HG03432 (cell line): Measurements from ENCODE around the gene UST.
"Not testable (repeated sequence)": the region's sequence is repeated elsewhere in the genome, so short reads cannot be mapped to it uniquely, and the experiment has no call there.

Experiments used
- ATAC-seq: cut with Tn5 transposase; IDR thresholded peaks from one replicate; pipeline ENCODE4 v1.9.1; 2021; ENCODE audit warnings: mild to moderate bottlenecking, moderate library complexity; ENCODE audit not compliant: unreplicated experiment

The UST gene

DNA sequence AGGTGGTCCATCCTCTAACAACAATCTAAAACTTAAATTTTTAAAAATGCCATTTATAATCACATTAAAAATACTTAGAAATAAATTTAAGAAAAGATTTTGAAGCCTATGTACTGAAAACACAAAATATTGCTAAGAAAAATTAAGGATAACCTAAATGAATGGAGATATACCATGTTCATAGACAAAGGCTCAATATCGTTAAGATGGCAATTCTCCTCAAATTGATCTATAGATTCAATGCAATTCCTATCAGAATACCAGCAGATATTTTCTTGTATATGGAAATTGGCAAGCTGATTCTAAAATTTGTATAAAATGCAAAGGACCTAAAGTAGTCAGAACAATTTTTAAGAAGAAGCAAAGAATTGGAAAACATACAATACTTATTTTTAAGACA is 19.7 kb upstream of the UST start:
- no peak for ATAC-seq

DNA sequence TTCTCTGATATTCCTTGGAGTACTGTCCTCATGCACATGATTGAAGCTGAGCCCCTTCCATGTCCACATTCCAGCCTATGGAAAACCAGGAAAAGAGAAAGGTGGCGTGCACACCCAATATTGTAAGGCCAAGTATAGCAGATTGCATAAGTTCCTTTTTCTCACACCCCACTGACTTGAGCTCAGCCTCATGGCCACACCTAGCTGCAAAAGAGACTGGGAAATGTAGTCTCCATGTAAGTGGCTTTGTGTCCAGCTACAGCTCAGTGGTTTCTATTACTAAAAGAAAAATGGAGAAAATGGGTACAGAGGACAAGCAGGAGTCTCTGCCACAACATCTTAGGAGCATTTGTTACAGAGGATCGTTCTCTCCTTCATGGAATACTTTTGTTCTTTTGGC is 10.8 kb upstream of the UST start:
- no peak for ATAC-seq

DNA sequence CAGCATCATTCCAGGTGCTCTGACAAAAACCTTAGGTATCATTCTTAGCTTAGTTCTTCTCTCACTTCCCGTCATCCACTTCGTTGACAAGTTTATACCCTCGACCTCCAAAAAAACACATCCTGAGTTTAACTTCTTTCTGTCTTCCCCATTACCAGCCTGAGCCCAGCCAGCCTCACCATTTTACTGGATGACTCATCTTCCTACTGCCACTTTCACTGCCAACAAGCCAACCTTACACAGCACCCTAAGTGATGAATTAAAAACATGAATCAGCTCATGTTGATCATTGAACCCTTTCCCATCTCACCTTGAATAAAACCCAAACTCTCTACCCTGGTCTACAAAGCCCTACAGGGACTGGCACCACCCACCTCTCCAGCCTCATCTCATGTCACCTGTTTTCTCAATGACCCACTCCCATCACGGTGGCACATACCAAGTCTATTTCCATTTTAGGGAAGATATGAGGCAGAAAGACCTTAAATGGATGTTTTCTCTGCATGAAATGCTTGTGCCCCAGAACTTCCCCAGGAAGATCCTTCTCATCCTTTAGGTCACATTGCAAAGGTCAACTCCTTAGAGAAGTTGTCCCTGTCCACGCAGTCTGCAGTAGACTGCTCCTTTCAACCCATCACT is 9.9 kb upstream of the UST start:
- no peak for ATAC-seq

DNA sequence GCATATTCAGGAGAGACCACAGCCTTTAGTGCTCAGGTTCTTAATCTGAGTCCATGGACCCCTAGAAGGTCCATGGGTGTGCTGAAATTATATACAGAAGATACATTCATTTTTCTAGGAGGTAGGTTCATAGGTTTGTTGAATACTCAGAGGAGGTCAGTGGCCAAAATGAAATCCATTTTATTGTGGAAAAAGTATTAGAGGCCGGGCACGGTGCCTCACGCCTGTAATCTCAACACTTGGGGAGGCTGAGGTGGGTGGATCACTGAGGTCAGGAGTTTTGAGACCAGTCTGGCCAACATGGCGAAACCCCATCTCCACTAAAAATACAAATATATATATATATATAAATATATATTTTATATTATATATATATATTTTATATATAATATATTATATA is 9.0 kb upstream of the UST start:
- no peak for ATAC-seq

DNA sequence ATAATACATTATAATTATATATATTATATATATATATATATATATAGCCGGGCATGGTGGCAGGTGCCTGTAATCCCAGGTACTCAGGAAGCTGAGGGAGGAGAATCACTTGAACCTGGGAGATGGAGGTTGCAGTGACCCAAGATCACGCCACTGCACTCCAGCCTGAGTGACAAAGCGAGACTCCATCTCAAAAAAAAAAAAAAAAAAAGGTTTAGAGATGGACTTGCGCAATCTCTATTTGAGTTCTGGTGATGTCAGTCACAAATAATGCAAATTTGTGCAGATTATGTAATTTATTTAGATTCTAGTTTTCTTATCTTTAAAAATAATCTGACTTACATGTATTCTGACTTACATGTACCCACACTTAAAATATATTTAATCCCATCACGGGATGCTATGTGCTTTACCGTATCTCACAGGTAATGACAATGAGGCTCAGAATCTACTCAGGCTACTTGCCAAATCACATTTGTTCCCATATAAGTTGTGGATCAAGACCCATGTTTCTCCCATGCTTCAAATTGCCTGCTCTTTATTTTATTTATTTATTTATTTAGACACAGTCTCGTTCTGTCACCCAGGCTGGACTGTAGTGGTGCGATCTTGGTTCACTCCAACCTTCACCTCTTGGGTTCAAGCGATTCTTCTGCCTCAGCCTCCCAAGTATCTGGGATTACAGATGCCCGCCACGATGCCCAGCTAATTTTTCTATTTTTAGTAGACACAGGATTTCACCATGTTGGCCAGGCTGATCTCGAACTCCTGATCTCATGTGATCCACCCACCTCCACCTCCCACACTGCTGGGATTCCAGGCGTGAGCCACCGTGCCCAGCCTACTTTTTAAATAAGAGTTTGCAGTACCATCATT is 7.6 kb upstream of the UST start:
- no peak for ATAC-seq

DNA sequence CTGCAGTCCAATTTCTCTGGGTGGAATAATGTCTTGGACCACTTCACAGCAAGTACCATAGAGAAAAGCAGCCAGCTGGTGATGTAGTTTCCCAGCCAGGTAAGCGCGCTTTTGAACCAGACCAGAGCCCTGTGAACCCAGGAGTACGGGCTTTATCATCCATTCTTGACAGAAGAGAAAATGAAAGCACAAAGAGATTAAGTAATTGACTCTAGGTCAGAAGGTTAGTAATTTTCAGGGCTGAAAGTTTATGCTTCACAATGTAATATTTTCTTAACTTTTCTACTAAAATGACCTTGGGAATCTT is 7.1 kb upstream of the UST start:
- no peak for ATAC-seq

DNA sequence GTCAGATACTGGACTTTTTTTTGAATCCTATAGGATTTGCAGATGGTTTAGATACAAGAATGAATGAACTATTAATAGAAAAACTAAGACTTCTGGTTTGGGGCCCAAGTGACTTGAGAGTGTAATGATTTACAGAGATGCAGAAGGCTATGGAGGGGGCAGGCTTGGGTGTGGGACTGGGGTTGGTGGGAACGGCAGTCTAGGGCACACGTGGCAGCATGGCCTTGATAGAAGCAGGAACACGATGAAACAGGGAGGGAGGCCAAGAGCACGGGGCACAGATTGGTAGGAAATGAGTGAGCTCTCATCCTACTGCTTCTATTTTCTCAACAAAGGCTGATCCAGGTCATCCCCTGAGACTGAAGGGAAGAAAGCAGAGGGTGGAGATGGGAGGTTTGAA is 3.4 kb upstream of the UST start:
- no peak for ATAC-seq

DNA sequence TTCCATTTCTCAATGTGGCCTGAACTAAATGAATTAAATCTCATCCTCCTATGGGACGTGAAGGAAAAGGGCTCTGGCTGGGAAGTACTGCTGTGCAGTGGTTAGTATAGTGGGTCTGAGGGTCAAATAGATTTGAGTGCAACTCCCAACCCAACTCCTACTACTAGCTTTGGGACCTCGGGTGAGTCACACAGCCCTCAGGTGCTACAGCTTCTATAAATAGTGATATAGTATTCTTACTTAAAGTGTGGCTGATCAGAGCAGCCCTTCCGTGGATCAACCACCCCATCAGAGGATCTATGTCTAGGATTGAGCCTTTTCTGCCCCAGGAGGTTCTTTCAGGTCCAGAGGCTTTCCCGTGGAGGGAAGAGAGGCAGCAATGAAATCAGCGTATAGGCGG is 904 bp upstream of the UST start:
- ATAC-seq = no peak

DNA sequence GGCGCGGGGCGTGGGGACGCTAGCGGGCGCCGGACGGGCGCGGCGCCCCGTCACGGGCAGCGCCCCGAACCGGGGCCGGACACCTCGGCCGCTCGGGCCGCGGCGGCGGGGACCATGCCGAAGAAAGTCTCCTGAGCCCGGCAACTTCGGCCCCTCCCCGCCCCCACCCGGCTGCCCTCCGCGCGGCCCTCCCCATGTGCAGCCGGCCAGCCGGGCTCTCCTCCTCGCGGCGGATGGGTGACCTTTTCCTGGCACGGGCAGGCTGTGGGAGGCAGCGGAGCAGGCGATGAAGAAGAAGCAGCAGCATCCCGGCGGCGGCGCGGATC is 278 bp downstream of the UST start:
- peak; percentile 22 for ATAC-seq

DNA sequence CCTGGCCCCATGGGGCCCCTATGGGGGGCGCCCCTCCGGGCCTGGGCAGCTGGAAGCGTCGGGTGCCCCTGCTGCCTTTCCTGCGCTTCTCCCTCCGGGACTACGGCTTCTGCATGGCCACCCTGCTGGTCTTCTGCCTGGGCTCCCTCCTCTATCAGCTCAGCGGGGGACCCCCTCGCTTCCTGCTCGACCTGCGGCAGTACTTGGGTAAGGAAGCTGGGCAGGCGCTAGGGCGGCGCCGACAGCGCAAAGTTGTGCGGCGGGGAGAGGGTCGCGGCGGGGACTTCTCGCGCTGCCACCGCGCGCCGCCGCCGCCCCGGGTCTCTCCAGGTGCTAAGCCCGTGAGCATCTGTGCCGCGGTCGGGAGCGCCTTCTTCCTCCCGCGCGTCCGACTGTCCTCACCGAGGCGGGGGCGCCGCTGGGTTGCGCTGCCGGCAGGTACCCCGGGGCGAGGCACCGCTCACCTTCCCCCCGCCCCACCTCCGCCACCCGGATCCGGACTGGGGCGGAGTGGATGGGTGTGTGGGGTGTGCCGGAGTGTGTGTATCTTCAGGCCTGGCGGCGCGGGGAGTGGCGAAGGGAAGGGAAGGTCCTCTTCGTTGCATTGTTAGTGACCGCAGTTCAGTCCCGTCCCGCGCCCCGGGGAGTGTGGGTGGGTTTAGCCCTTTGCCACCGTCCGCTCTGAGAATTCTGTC is 788 bp downstream of the UST start:
- ATAC-seq = peak; percentile 41

DNA sequence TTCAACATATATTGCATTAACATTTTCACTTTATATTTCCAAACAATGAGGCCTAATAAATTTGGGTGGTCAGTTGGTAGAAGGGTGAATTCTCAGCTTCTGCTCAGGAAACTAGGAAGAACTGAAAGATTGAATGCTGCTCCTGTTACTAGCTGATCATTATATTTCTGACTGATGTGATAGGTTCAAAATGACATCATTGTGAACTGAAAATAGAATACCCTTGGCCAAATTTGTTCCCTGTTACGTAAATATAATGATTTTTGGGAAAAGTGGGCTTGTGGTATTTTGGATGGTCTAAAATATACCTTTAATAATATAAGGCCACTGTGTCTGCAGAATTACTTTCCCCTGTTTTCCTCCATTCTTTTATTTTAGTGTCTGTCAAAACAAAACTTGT is 2.8 kb downstream of the UST start:
- ATAC-seq = no peak

DNA sequence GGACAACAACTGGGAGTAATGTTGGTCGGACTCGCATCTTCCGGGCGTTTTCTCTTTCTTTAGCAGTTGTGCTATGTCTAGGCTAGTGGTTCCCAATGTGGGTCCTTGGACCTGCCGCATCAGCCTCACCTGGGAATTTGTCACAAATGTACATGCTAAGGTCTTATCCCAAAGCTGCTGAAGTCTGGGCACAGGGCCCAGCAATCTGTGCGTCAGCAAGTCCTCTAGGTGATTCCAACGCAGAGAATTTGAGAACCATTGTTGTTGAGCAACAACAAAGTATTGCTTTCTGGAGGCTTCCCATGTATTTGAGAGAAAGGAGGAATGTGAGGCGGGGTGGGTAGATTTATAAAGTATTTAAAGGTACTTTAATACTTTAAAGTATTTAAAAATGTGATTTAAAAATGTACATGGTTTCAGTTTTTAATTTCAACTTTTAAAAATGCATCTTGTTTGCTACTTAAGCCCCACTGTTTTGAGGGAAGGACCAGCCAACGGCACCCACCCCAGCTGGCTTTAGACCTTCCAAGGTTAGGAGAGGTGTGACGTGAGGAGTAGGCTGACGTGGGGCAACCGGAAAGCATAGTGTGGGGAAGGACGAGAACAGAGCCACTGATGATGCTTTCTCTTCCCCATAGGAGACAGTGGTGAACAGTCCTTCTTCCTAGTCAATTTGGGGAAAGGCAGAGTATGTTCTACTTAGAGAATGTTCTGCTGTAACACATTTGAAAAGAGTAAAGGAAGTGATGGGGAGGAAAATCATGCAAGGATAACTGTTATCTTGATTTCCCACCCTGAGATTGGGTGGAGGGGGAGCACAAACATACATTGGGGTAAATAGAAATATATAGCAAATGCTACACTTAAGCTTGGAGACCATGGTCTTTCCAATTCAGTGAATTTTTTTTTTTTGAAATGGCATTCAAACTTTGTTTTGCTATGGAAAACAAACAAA is 4.3 kb downstream of the UST start:
- no peak for ATAC-seq

DNA sequence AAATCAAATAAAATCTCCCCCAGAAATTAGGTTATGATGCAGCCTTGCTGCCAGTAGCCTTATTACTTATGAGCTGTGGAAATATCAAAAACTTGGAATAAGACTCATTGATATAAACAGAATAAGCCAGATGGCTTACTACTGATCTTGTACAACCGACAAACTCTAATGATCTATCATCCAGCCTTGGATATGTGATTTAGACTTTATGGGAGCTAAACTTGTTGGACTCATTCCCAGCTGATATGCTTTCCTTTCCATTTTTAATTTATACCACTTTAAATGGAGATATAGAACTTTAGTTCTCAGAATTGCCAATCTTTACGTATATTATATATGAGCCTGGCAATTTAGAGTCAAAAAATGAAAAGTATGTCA is 5.0 kb downstream of the UST start:
- no peak for ATAC-seq

DNA sequence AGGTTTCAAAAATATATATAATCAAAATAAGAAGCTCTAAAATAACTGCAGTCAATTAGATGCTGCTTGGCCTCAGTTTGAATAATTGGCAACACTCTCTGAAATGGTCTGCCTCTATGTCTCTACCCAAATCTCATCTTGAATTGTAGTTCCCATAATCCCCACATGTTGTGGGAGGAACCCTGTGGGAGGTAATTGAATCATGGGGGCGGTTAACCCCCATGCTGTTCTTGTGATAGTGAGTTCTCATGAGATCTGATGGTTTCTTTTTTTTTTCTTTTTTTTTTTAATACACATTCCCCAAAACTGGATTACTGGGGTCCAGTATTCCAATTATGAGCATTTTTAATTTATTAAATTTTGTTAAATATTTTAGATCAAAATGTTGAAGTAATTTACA is 8.5 kb downstream of the UST start:
- ATAC-seq = not testable (repeated sequence)

DNA sequence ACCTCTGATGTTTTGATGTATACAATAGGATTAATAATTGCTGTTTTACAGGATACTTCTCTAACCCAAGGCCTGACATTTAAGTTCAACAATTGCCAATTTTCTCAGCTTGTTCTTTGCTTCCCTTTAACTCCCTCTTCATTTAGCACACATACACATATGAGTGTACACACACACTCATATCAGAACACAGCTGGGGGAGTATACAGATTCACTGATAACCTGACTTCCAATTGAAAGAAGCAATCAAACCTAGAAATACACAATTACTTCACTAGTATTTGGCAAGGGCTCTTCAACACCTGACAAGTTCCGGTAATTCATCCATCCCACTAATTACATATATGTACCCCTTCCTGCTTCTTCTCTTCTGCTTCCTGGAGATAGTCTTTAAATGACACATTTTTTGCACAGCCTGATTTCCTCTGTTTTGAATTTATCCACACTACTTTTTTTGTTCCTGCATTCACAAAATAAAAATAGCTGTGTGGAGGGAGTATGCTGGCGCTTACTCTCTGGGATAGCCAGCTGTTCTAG is 11.2 kb downstream of the UST start:
- peak; percentile 17 for ATAC-seq

DNA sequence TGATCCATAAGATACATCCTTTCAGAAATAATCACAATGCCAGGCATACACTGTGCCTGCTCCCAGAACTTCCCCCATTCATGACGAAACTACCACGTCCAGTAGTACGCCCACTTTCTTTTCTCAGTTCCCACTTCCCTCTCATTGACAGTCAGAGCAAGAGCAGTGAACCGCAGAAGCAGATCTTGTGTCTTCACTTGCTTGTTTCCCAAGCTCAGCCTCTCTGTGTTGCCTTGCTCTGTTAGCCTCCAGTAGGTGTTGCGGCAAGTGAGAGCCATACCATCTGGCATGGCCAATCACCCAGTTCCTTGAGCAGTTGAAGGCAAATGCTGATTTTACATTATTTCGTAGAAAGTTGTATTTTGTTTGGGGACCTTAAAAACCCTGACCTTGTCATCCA is 11.7 kb downstream of the UST start:
- peak; percentile 83 for ATAC-seq

DNA sequence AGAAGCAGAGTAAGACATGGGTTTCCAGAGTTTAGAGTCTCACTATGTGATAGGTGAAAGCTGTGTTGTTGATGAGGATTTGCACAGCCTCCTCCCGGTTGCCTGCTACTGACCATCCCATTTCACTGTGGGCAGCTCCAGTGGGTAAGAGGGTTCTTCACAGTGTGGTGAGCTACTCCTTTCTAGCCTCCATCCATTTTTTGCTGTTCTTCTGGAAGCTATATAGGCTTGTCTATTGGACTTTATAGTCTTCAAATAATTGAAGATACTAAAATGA is 13.4 kb downstream of the UST start:
- no peak for ATAC-seq

DNA sequence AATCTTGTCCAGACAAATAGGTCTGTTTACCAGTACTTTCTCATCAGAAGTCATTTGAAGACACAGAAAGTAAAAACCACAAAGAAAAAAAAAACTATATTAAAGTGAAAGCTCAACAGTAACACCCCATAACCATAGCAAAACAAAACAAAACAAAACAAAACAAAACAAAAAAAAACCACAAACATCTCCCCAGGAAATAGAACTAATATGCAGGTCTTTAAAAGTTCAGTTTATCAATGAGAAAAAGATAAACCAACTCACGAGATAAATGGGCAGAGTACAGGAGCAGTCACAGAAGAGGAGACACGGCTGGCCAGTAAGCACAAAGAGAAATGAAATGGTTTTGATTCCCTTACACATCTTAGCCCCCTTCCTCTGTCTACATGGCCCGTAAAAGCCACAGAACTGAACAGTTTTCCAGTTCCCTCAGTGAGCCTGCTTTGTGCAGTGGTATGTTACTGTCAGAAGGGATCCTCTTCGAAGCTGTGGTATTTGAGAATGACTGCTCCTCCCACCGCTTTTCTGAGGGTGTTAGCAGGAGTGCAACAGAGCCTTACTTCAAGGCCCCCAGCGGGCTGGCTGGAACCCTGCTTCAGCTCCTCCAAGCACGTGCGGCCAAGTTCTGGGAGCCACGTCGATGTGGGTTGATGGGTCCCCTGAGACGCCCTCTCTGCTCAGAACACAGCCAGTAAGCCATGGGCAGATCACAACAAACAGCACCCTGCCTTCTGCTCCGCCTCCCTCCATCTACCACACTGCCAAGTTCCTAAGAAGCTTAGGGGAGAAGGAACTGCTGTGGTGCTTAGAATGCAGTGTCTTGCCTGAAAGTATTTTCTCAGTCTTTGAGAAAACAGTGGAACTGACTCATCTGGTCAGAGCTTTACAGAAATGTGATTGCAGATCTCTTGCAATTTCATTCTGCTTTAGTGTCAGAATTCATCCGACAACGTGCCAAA is 14.0 kb downstream of the UST start:
- ATAC-seq = peak; percentile 41

DNA sequence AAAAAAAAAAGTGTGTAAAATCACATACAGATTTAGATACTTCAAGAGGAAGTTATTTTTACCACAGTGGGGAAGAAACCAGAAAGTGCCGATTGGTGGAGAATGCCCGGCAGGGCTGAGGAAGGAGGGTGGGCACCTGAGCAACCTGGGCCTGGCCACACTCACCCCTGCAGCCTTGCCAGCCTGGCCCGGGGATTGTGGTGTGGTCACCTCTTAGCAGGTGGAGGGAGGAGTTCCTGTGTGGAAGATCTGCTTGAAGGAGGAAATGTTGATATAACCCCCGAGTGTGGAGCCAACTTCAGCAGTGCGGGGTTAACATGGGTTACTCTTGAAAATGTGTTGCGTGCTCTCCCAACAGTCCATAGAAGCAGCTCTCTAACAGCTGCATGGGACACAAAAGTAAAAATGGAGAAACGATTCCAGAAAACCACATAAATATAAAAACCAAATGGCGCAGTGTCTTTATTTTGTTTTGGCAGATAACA is 14.7 kb downstream of the UST start:
- no peak for ATAC-seq

DNA sequence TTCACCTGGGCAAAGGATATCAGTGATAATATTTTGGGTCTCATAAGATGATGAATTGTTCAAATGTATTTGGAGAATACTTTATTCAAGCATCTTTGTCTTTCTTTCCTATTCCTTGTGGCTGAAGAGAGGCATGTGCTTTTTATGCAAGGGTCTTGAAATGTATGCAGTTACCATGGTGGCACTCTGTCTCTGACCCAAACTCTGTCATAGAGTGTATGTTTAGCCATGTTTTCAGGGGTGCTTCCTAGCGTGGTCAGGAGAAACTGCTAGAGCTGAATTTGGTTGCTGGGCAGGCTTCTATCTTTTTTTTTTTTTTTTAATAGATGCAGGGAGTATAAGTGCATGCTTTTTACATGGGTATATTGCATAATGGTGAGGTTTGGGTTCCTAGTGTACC is 15.4 kb downstream of the UST start:
- ATAC-seq = no peak
